T-helper 17 cell (primary cell): ENCODE measurements around the gene SLCO6A1. TPM values are rescaled to one million over a fixed set of nuclear protein-coding genes. Genes with fewer than 3 reads are reported as not detected.

Experiments
- ATAC-seq: fragments of 150-1000 bp; cut with Tn5 transposase; 2 replicates; pipeline ENCODE4 v1.10.0; 2021; ENCODE audit warnings: mild to moderate bottlenecking, moderate library complexity
- DNase-seq, 3 donors: peaks; one replicate each; pipeline versions ENCODE4 v3.0.0 to v3.0.0-alpha.2; 2020 to 2021
- H3K9me3 ChIP-seq: one replicate; pipeline ENCODE4 v1.7.0; 2013; ENCODE audit warnings: low read length, mild to moderate bottlenecking; ENCODE audit not compliant: control insufficient read depth, poor library complexity, severe bottlenecking
- H3K27ac Mint-ChIP-seq: one replicate; pipeline ENCODE4 v1.8.0; 2022; ENCODE audit warnings: mild to moderate bottlenecking, moderate library complexity, mixed read lengths
- H3K27me3 Mint-ChIP-seq: one replicate; pipeline ENCODE4 v1.8.0; 2022; ENCODE audit warnings: mixed read lengths
- H3K36me3 Mint-ChIP-seq: one replicate; pipeline ENCODE4 v1.8.0; 2022; ENCODE audit warnings: low read depth, mixed read lengths
- H3K4me1 Mint-ChIP-seq: one replicate; pipeline ENCODE4 v1.8.0; 2022; ENCODE audit warnings: mild to moderate bottlenecking, mixed read lengths
- H3K4me3 Mint-ChIP-seq: one replicate; pipeline ENCODE4 v1.8.0; 2022; ENCODE audit warnings: mild to moderate bottlenecking, moderate library complexity, mixed read lengths
- total RNA-seq, 4 donors: library from RNA in 2 of 4; stranded (reverse) in 2 of 4; gene quantifications; one replicate each; pipeline ENCODE4 v1.2.3 and lab custom pipeline; 2022 to 2026

Gene SLCO6A1
- total RNA-seq (not detected), total RNA-seq (lab: John Stamatoyannopoulos, UW) (0 reads per million in 2 donors)

GRCh38 chr5:102498271-102499034, at the start of gene SLCO6A1:
Gene SLCO6A1, minus strand, starts transcription at chr5:102499001. Its CDS starts 157 bp downstream, at chr5:102498844.
- H3K9me3 ChIP-seq = no peaks in the 10 kb centered on the region
- H3K4me3 Mint-ChIP-seq = no peak within 1 kb of the TSS
- no peaks in the 10 kb centered on the region for H3K36me3 Mint-ChIP-seq
- DNase-seq (no peak), ATAC-seq (no peak)
- no peaks in the 10 kb centered on the region for H3K4me1 Mint-ChIP-seq
- no peaks in the 10 kb centered on the region for H3K27me3 Mint-ChIP-seq
- H3K27ac Mint-ChIP-seq = no peak within 1 kb of the TSS

DNA sequence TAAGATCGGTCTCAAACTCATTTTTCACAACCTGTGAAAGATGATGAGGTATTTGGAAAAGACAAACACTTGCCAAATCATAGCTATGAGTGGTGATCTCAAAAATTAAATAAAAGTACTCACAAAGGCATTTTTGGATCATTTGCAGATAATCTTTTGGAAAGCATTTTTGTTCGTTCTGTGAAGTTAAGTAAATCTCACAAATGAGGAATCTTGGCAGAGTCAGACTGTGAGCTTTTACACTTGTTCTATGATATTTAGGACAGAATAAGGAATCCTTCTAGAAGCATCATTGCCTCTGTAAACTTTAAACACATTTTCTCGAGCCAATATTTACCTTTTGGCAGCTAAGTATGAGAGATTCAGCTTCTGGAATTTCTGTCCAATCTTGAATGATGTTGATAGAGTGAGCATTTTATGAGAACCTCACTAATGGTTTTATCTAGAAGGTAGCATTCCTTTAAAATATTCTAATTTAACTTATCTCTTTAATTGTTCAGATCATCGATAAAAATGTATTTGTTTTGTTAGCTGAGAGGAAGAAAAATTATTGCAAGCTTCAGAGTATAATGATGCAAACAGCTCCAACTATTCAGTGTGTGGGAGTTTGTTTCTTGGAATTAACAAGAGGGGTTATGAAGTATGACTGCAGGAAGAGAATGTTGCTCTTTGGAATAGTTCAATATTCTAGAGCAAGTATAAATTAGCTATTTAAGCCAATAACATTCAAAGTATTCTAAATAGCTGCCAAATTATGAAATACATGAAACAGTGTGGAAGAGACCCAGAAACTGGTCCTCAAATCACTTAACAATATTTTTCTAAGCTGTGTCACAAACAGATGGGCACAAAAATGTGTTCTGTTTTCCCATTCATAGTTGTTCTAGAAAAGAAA, 48.6 kb upstream of the SLCO6A1 start:
- DNase-seq (no peak), ATAC-seq (no peak)
- no peaks in the 10 kb centered on the region for H3K36me3 Mint-ChIP-seq
- H3K27me3 Mint-ChIP-seq = peaks cover 15% of the 10 kb centered on the region
- H3K27ac Mint-ChIP-seq = no peak overlapping the region
- H3K9me3 ChIP-seq = no peaks in the 10 kb centered on the region
- H3K4me3 Mint-ChIP-seq = no peak overlapping the region
- no peaks in the 10 kb centered on the region for H3K4me1 Mint-ChIP-seq

- Mint-ChIP-seq H3K4me1 (no peaks in the 10 kb centered on the region), H3K27ac (no peak overlapping the region), H3K36me3 (no peaks in the 10 kb centered on the region), H3K4me3 (no peak overlapping the region), H3K27me3 (peaks cover 29% of the 10 kb centered on the region)
- DNase-seq = no peak
- H3K9me3 ChIP-seq = no peaks in the 10 kb centered on the region
- no peak for ATAC-seq
Observed at GRCh38 chr5:102545175-102545574, 46.4 kb upstream of the SLCO6A1 start.

DNA sequence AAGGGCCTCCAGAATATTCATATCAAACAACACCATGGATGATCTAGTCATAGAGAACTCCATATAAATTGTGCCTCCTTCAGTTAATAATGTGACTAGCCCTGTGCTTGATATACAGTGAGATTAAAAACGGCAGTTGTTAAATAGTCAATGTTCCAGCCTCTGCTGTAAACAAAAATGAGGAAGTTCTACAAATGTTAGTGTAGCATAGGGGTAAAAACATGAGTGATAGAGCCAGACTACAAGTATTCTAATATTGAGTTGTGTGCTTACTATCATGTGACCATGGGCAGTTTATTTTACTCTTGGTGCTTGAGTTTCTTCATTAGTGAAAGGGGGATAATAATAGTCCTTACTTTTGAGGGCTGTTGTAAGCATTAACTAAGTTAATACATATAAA, 43.3 kb upstream of the SLCO6A1 start:
- DNase-seq (no peak), ATAC-seq (no peak)
- H3K27me3 Mint-ChIP-seq = peaks cover 34% of the 10 kb centered on the region
- H3K9me3 ChIP-seq = no peaks in the 10 kb centered on the region
- H3K4me1 Mint-ChIP-seq = no peaks in the 10 kb centered on the region
- H3K4me3 Mint-ChIP-seq = no peak overlapping the region
- H3K27ac Mint-ChIP-seq = no peak overlapping the region
- H3K36me3 Mint-ChIP-seq = no peaks in the 10 kb centered on the region

- Mint-ChIP-seq H3K4me1 (no peaks in the 10 kb centered on the region), H3K36me3 (no peaks in the 10 kb centered on the region), H3K27ac (no peak overlapping the region), H3K4me3 (no peak overlapping the region), H3K27me3 (peaks cover 28% of the 10 kb centered on the region)
- no peak for DNase-seq
- ATAC-seq = no peak
- H3K9me3 ChIP-seq = no peaks in the 10 kb centered on the region
Observed at GRCh38 chr5:102539996-102540728, 41.4 kb upstream of the SLCO6A1 start.

DNA sequence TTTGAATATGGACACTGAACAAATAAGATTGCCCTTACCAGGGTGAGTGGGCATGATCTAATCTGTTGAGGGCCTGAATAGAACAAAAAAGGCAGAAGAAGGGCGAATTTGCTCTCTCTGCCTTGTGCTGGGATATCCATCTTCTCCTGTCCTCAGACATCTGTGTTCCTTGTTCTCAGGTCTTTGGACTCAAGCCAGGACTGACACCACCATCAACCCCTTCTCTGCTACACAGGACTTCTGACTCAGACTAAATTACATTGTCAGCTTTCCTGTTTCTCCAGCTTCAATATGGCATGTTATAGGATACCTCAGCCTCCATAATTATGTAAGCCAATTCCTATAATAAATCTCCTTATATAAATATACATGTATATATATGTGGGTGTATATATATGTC, 40.8 kb upstream of the SLCO6A1 start:
- H3K36me3 Mint-ChIP-seq = no peaks in the 10 kb centered on the region
- peaks cover 22% of the 10 kb centered on the region for H3K27me3 Mint-ChIP-seq
- DNase-seq (no peak), ATAC-seq (no peak)
- no peak overlapping the region for H3K4me3 Mint-ChIP-seq
- no peaks in the 10 kb centered on the region for H3K4me1 Mint-ChIP-seq
- no peak overlapping the region for H3K27ac Mint-ChIP-seq
- no peaks in the 10 kb centered on the region for H3K9me3 ChIP-seq

DNA sequence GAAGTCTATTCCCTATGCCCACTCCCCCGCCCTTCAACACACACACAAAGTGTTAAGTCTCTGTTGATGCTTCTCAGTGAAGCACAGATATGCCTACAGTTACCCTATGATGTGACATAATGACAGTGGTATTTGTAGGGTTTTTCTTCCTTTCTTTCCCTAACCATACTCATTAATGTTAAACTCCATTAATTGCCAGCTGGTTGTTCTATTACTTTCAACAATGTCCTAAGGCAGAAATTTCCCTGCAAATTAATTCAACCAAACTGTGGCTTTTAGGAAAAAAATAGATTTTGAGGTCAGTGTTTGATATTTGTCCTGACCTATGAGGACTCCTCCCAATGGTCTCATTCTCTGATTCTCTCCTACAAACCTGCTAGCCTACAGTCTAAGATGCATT, 38.2 kb upstream of the SLCO6A1 start:
- Mint-ChIP-seq H3K4me1 (no peaks in the 10 kb centered on the region), H3K36me3 (no peaks in the 10 kb centered on the region), H3K4me3 (no peak overlapping the region), H3K27ac (no peak overlapping the region), H3K27me3 (peaks cover 19% of the 10 kb centered on the region)
- no peaks in the 10 kb centered on the region for H3K9me3 ChIP-seq
- ATAC-seq (no peak), DNase-seq (no peak)

- H3K4me3 Mint-ChIP-seq = no peak overlapping the region
- H3K9me3 ChIP-seq = no peaks in the 10 kb centered on the region
- peaks cover 13% of the 10 kb centered on the region for H3K27me3 Mint-ChIP-seq
- H3K27ac Mint-ChIP-seq = no peak overlapping the region
- no peak for DNase-seq
- H3K36me3 Mint-ChIP-seq = no peaks in the 10 kb centered on the region
- no peaks in the 10 kb centered on the region for H3K4me1 Mint-ChIP-seq
- ATAC-seq = no peak
Observed at GRCh38 chr5:102536323-102536928, 37.6 kb upstream of the SLCO6A1 start.

DNA sequence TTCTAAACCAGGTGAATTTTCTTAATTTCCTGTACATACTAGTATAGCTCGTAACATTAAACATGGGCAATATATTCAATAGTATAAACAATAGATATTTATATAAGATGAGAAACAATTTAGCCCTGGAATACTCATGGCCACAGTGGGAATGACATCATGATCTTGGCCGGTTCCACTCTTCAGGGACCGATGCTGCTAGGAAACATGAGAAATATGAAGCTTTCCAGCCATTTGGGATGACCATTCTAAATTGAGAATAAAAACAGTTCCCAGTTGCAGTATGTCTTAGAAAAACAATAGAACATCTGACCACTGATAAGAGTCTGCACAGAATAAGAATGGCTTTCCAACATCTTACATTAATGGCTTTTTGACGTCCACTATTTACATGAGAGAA, 33.3 kb upstream of the SLCO6A1 start:
- no peak overlapping the region for H3K27ac Mint-ChIP-seq

GRCh38 chr5:102531506-102531905, 32.7 kb upstream of the SLCO6A1 start:
- ATAC-seq (no peak), DNase-seq (no peak)
- H3K9me3 ChIP-seq = no peaks in the 10 kb centered on the region
- no peak overlapping the region for H3K4me3 Mint-ChIP-seq
- H3K27me3 Mint-ChIP-seq = peaks cover 19% of the 10 kb centered on the region
- H3K4me1 Mint-ChIP-seq = no peaks in the 10 kb centered on the region
- no peaks in the 10 kb centered on the region for H3K36me3 Mint-ChIP-seq
- no peak overlapping the region for H3K27ac Mint-ChIP-seq

More for the DNA sequence above, 33.3 kb upstream of the SLCO6A1 start:
- Mint-ChIP-seq H3K27me3 (peaks cover 19% of the 10 kb centered on the region), H3K4me1 (no peaks in the 10 kb centered on the region), H3K36me3 (no peaks in the 10 kb centered on the region), H3K4me3 (no peak overlapping the region)
- DNase-seq = no peak
- ATAC-seq = no peak
- no peaks in the 10 kb centered on the region for H3K9me3 ChIP-seq

GRCh38 chr5:102529447-102529846, 30.6 kb upstream of the SLCO6A1 start:
- no peak for DNase-seq
- H3K9me3 ChIP-seq = no peaks in the 10 kb centered on the region
- H3K4me3 Mint-ChIP-seq = no peak overlapping the region
- no peaks in the 10 kb centered on the region for H3K36me3 Mint-ChIP-seq
- H3K4me1 Mint-ChIP-seq = no peaks in the 10 kb centered on the region
- peaks cover 19% of the 10 kb centered on the region for H3K27me3 Mint-ChIP-seq
- H3K27ac Mint-ChIP-seq = no peak overlapping the region
- ATAC-seq = no peak

GRCh38 chr5:102529031-102529430, 30.2 kb upstream of the SLCO6A1 start:
- no peak overlapping the region for H3K27ac Mint-ChIP-seq
- peaks cover 19% of the 10 kb centered on the region for H3K27me3 Mint-ChIP-seq
- no peaks in the 10 kb centered on the region for H3K9me3 ChIP-seq
- H3K4me1 Mint-ChIP-seq = no peaks in the 10 kb centered on the region
- no peak for ATAC-seq
- H3K4me3 Mint-ChIP-seq = no peak overlapping the region
- no peaks in the 10 kb centered on the region for H3K36me3 Mint-ChIP-seq
- DNase-seq = no peak

GRCh38 chr5:102528600-102528999, 29.8 kb upstream of the SLCO6A1 start:
- Mint-ChIP-seq H3K27me3 (peaks cover 19% of the 10 kb centered on the region), H3K4me1 (no peaks in the 10 kb centered on the region), H3K4me3 (no peak overlapping the region), H3K27ac (no peak overlapping the region), H3K36me3 (no peaks in the 10 kb centered on the region)
- no peaks in the 10 kb centered on the region for H3K9me3 ChIP-seq
- DNase-seq (no peak), ATAC-seq (no peak)
